ENCODE data around the gene KLHL10. TPM values are rescaled to one million over a fixed set of nuclear protein-coding genes. Genes with fewer than 3 reads are reported as not detected.

Gene KLHL10
- total and polyA plus RNA-seq, 2 of the 4 experiments (the other 2 are of a cell fraction) = 0.18 TPM; not detected in 1

- Histone ChIP-seq H2BK5ac (ENCODE audit: low read depth, low read length, poor library complexity, severe bottlenecking) (no peak overlapping the region), H2AK5ac (ENCODE audit: low read depth, low read length) (peak overlapping the region; percentile 31; the same call in 1 of the 2 replicates), H3K9ac (ENCODE audit: low read depth, low read length) (no peak overlapping the region), H4K8ac (ENCODE audit: low read depth in 2 of 2, low read length in 2 of 2) (peak overlapping the region in 1 of 2 experiments; percentile 40; a peak in 1 of 4 replicates), H3K79me1 (ENCODE audit: low read depth in 1 of 2, low read length in 2 of 2) (peaks cover 6 to 38% of the 10 kb centered on the region in 2 experiments), H3K4me3 (ENCODE audit: insufficient read depth, low read depth, low read length) (no peak overlapping the region), H2AFZ (replicated peaks; ENCODE audit: low read length, poor library complexity) (no peak overlapping the region), H2AK9ac (replicated peaks; ENCODE audit: low read depth, low read length, poor library complexity) (peak overlapping the region; percentile 28), H2BK20ac (ENCODE audit: low read depth, low read length) (no peak overlapping the region), H3K27ac (ENCODE audit: insufficient read depth, low read length) (no peak overlapping the region), H4K20me1 (ENCODE audit: insufficient read depth, low read length) (peaks cover 31% of the 10 kb centered on the region), H3K4ac (ENCODE audit: low read depth, low read length) (no peak overlapping the region), H3K4me2 (ENCODE audit: low read depth, low read length) (no peak overlapping the region), H3K14ac (replicated peaks; ENCODE audit: low read depth, low read length) (no peak overlapping the region), H3K27me3 (ENCODE audit: control insufficient read depth, insufficient read depth, low read length) (no peaks in the 10 kb centered on the region), H3K4me1 (ENCODE audit: control insufficient read depth, insufficient read depth, low read length) (peaks cover 2% of the 10 kb centered on the region; the same call in 1 of the 2 replicates), H3K23ac (ENCODE audit: low read depth, low read length) (no peak overlapping the region), H3K9me1 (ENCODE audit: insufficient read depth, low read length) (peaks cover 9% of the 10 kb centered on the region), H2BK120ac (ENCODE audit: low read depth, low read length) (no peak overlapping the region), H3K9me3 (ENCODE audit: control insufficient read depth, insufficient read depth, low read length) (no peaks in the 10 kb centered on the region), H3K18ac (ENCODE audit: low read depth, low read length) (no peak overlapping the region), H3K36me3 (ENCODE audit: control insufficient read depth, insufficient read depth, low read length) (peaks cover 45% of the 10 kb centered on the region), H4K91ac (ENCODE audit: insufficient read depth, low read depth, low read length) (no peak overlapping the region), H4K5ac (ENCODE audit: low read depth, low read length) (no peak overlapping the region), H2BK15ac (ENCODE audit: low read depth, low read length) (no peak overlapping the region), H3K56ac (ENCODE audit: extremely low read depth, insufficient read depth, low read length) (no peak overlapping the region)
- TF ChIP-seq CEBPB (IDR thresholded peaks at IDR 0.05; ENCODE audit: low read depth, low read length) = no peak
- TF ChIP-seq MAFK (IDR thresholded peaks at IDR 0.05; ENCODE audit: low read depth, low read length) = peak; percentile 11; the same call in 1 of the 2 replicates
- no TSS peak for BruUV-seq (replicated peaks)
- ChIA-PET CTCF (no interaction called here), POLR2A (ENCODE audit: unreplicated experiment) (interaction anchor here (0.6 to 1.5 kb wide), 2 partner anchors 9 to 25 kb away, joined by 3 to 7 read pairs; no protein-coding TSS in a partner anchor)
- in situ Hi-C loops (cut with MboI; ENCODE audit: low sequenced_read_pairs) = no loop called here
- dilution Hi-C loops (cut with HindIII; ENCODE audit: low sequenced_read_pairs, unreplicated experiment) = no loop called here
- WGBS, 2 experiments (ENCODE audit: extremely low coverage in 2 of 2, insufficient read length in 1 of 2) = 95% methylated on average over 3 of the region's 7 CpGs; no CpG with 5 or more reads in 1 of the 2 experiments
- DNase-seq (no peak), ATAC-seq (ENCODE audit: low read depth) (no peak)
- intact Hi-C loops (cut with micrococcal nuclease) = no loop called here
Measured at GRCh38 chr17:41823580-41823979, 14.0 kb upstream of the KLHL10 start.

Data from IMR-90 (cell line).